Retinal pigment epithelial cell (primary cell): ENCODE measurements around the gene TSPAN5.
A peak's percentile ranks its signal among the peaks of the same experiment; 100 is the strongest.

Source experiments
- DNase-seq: peaks from one replicate; pipeline ENCODE4 v3.0.0-alpha.2; 2010; ENCODE audit warnings: low read depth
- H3K4me3 ChIP-seq: 2 replicates; pipeline ENCODE4 v1.5.1; 2011; ENCODE audit warnings: mild to moderate bottlenecking, low read length, control low read depth, moderate library complexity
- CTCF ChIP-seq: conservative IDR thresholded peaks from 2 replicates; pipeline ENCODE4 v1.5.1; 2011; ENCODE audit warnings: low read depth, low read length, control low read depth, inconsistent platforms

The TSPAN5 gene

GRCh38 chr4:98657531-98658286 is 702 bp downstream of the TSPAN5 start:
- peak; percentile 42 for DNase-seq
- H3K4me3 ChIP-seq = peak overlapping the region; percentile 61
- TF ChIP-seq CTCF = no peak

- DNase-seq = no peak
- TF ChIP-seq CTCF = no peak
- H3K4me3 ChIP-seq = peak overlapping the region; percentile 61
These were observed 1.5 kb downstream of the TSPAN5 start for GRCh38 chr4:98656886-98657285.

- no peak for DNase-seq
- no peak for TF ChIP-seq CTCF
- H3K4me3 ChIP-seq = peak overlapping the region; percentile 61
These were observed 2.0 kb downstream of the TSPAN5 start for GRCh38 chr4:98656443-98656842.

GRCh38 chr4:98653890-98654867 is 4.2 kb downstream of the TSPAN5 start:
- H3K4me3 ChIP-seq = no peak overlapping the region

GRCh38 chr4:98652996-98653395 is 5.4 kb downstream of the TSPAN5 start:
- no peak for TF ChIP-seq CTCF
- no peak for DNase-seq
- no peak overlapping the region for H3K4me3 ChIP-seq

More at GRCh38 chr4:98653890-98654867, 4.2 kb downstream of the TSPAN5 start:
- no peak for DNase-seq
- no peak for TF ChIP-seq CTCF

- no peak for TF ChIP-seq CTCF
- H3K4me3 ChIP-seq = no peak overlapping the region
- DNase-seq = no peak
These were observed 9.8 kb downstream of the TSPAN5 start for GRCh38 chr4:98648602-98649001.

- H3K4me3 ChIP-seq = no peak overlapping the region
- TF ChIP-seq CTCF = no peak
- no peak for DNase-seq
These were observed 12.0 kb downstream of the TSPAN5 start for GRCh38 chr4:98646422-98646821.
